Measurements from ENCODE around the gene CRIP2. TPM values are rescaled to one million over a fixed set of nuclear protein-coding genes. Genes with fewer than 3 reads are reported as not detected.

The CRIP2 gene
- total and polyA plus RNA-seq, 9 donors: 0.35 to 242 (median 47.8) TPM

DNA sequence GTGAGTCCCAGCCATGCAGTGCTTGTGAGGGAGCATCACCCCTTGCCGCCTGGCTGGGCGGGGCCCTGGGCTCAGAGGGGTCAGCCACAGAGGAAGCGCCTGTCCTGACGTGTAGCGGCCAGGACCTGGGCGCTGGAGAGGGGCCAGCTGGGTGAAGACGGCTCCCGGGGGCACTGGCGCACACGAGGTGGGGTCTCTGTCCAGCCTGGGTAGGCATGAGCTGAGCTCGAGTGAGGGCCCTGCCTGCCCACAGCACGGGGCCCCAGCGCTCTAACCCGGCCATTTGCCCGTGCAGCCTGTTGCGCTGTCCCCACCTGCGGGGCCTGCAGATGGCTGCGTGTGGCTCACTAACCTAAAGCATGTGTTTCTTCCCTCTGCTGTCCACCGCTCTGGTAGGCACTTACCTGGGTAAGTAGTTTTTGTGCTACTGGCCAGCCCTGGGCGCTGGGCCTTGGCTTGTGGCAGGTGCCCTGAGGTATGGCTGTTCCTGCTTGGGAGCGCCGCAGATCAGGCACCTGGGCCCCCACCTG, 6.6 kb upstream of the CRIP2 start:
- peak in 1 of 5 donors; percentile 27 for DNase-seq
- TF ChIP-seq, protein P1, sequence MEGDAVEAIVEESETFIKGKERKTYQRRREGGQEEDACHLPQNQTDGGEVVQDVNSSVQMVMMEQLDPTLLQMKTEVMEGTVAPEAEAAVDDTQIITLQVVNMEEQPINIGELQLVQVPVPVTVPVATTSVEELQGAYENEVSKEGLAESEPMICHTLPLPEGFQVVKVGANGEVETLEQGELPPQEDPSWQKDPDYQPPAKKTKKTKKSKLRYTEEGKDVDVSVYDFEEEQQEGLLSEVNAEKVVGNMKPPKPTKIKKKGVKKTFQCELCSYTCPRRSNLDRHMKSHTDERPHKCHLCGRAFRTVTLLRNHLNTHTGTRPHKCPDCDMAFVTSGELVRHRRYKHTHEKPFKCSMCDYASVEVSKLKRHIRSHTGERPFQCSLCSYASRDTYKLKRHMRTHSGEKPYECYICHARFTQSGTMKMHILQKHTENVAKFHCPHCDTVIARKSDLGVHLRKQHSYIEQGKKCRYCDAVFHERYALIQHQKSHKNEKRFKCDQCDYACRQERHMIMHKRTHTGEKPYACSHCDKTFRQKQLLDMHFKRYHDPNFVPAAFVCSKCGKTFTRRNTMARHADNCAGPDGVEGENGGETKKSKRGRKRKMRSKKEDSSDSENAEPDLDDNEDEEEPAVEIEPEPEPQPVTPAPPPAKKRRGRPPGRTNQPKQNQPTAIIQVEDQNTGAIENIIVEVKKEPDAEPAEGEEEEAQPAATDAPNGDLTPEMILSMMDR (IDR thresholded peaks at IDR 0.05): no peak
- no peak for TF ChIP-seq EP300 (IDR thresholded peaks at IDR 0.05)
- no peak for TF ChIP-seq POLR2A (IDR thresholded peaks at IDR 0.05)
- Histone ChIP-seq H3K9me3 (no peaks in the 10 kb centered on the region), H3K27ac (no peak overlapping the region), H3K36me3 (no peaks in the 10 kb centered on the region), H3K4me1 (ENCODE audit: insufficient read depth) (no peaks in the 10 kb centered on the region), H3K27me3 (no peaks in the 10 kb centered on the region), H3K4me3 (no peak overlapping the region)
- WGBS, 3 donors: 87 to 89% (median 89%) methylated on average over 22 of the region's 22 CpGs
- intact Hi-C loops (cut with DNase I): no loop called here

DNA sequence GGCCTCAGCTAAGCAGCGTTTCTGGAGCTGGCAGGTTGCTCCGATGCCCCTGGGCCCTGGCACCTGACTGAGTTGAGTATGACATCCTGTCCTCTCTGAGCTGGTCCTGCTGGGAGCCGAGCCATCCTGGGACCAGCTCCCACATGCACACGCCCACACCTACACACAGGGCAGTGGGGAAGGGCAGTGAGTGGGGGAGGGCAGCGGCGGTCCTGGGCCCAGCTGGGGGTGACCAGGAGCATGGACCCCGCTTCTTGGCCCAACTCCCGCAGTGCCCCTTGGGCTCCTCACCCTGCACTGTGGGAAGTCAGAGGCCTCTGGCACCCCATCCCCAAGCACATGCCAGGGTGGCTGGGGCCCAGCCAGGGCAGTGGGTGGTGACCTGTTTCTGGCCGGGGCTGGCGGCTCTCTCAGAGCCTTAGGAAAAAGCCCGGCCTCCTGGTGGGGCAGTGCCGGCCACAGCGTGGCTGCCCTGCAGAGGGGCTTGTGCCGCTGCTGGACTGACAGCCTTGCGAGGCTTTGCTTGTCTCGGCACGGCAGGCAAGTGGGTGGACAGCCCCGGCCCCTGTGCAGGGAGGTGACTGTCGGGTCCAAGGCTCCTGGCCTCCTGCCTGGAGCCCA, 5.9 kb upstream of the CRIP2 start:
- H3K4me3 ChIP-seq: no peak overlapping the region
- no peaks in the 10 kb centered on the region for H3K27me3 ChIP-seq
- no peaks in the 10 kb centered on the region for H3K36me3 ChIP-seq
- no peaks in the 10 kb centered on the region for H3K9me3 ChIP-seq
- H3K27ac ChIP-seq: no peak overlapping the region
- 70 to 80% (median 72%) methylated on average over 19 of the region's 19 CpGs for WGBS, 3 donors
- H3K4me1 ChIP-seq (ENCODE audit: insufficient read depth): peaks cover 3% of the 10 kb centered on the region
- no peak for TF ChIP-seq POLR2A (IDR thresholded peaks at IDR 0.05)
- no peak for TF ChIP-seq EP300 (IDR thresholded peaks at IDR 0.05)
- TF ChIP-seq, protein P1 (IDR thresholded peaks at IDR 0.05): no peak
- intact Hi-C loops (cut with DNase I): no loop called here
- no peak for DNase-seq

DNA sequence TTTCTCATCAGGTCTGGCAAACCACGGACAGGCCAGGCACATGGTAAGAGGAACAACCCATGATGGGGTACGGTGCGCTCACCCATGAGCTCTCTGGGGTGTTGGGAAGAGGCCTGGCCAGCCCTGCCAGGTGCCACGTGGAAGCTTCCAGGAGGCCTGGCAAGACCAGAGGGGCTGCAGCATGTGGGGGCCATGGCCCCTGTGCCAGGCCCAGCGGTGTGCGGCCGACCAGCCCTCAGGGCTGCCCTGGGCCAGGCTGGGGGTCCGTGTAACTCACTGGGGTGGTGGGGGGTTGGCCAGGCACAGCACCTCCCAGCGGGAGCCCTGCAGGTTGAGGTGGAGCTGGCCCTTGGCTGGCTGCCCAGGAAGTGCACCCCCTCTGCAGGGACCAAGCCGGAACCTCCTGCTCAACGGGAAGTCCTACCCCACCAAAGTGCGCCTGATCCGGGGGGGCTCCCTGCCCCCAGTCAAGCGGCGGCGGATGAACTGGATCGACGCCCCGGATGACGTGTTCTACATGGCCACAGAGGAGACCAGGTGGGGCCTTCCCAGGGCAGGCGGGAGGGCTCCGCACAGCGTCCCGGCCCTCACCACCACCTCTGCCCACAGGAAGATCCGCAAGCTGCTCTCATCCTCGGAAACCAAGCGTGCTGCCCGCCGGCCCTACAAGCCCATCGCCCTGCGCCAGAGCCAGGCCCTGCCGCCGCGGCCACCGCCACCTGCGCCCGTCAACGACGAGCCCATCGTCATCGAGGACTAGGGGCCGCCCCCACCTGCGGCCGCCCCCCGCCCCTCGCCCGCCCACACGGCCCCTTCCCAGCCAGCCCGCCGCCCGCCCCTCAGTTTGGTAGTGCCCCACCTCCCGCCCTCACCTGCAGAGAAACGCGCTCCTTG, 4.9 kb upstream of the CRIP2 start:
- no peaks in the 10 kb centered on the region for H3K27me3 ChIP-seq
- DNase-seq: peak in 1 of 5 donors; percentile 47
- no peak overlapping the region for H3K27ac ChIP-seq
- no peaks in the 10 kb centered on the region for H3K36me3 ChIP-seq
- 84 to 89% (median 87%) methylated on average over 48 to 54 of the region's 54 CpGs for WGBS, 3 donors
- H3K4me3 ChIP-seq: no peak overlapping the region
- intact Hi-C loops (cut with DNase I): loop anchor here in 2 of 4 donors (10.0 kb wide), 2 partner anchors 45 to 55 kb away; partner anchors contain the start of gene MTA1 (in 1 of the 2)
- no peaks in the 10 kb centered on the region for H3K9me3 ChIP-seq
- H3K4me1 ChIP-seq (ENCODE audit: insufficient read depth): peaks cover 5% of the 10 kb centered on the region
- TF ChIP-seq EP300 (IDR thresholded peaks at IDR 0.05) (no peak), POLR2A (IDR thresholded peaks at IDR 0.05) (no peak)
- TF ChIP-seq, protein P1 (IDR thresholded peaks at IDR 0.05): no peak

All from ovary (tissue), 9 donors.